Measurements from ENCODE around the gene DIAPH2.

DIAPH2 gene

DNA sequence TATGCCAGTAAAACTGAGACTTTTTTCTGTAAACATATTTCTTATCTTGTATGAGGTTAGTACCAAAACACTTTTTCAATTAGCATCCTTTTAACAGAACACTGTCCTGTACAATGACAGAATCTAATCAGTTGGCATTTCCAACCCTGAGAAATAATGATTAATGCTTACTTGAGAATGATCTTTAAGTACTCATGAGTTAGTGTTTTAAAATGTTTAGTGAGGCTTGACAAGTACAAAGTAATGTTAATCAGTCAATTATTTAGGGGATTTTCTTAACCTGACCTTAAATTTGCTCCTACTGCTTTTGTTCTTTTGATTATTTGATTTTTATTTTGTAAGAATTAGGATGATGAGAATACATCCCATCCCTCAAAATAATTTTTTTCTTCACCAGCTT lies 695.6 kb downstream of the DIAPH2 start:
- TF ChIP-seq, protein P1, sequence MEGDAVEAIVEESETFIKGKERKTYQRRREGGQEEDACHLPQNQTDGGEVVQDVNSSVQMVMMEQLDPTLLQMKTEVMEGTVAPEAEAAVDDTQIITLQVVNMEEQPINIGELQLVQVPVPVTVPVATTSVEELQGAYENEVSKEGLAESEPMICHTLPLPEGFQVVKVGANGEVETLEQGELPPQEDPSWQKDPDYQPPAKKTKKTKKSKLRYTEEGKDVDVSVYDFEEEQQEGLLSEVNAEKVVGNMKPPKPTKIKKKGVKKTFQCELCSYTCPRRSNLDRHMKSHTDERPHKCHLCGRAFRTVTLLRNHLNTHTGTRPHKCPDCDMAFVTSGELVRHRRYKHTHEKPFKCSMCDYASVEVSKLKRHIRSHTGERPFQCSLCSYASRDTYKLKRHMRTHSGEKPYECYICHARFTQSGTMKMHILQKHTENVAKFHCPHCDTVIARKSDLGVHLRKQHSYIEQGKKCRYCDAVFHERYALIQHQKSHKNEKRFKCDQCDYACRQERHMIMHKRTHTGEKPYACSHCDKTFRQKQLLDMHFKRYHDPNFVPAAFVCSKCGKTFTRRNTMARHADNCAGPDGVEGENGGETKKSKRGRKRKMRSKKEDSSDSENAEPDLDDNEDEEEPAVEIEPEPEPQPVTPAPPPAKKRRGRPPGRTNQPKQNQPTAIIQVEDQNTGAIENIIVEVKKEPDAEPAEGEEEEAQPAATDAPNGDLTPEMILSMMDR (IDR thresholded peaks at IDR 0.05; ENCODE audit: low read depth, low read length) = no peak
- TF ChIP-seq, protein P2, sequence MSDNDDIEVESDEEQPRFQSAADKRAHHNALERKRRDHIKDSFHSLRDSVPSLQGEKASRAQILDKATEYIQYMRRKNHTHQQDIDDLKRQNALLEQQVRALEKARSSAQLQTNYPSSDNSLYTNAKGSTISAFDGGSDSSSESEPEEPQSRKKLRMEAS (IDR thresholded peaks at IDR 0.05; ENCODE audit: low read depth, low read length) = no peak
- no peak for TF ChIP-seq MYC (IDR thresholded peaks at IDR 0.05; ENCODE audit: low read depth, low read length)
- TF ChIP-seq POLR2A (IDR thresholded peaks at IDR 0.05; ENCODE audit: extremely low read depth, insufficient read length) = no peak

DNA sequence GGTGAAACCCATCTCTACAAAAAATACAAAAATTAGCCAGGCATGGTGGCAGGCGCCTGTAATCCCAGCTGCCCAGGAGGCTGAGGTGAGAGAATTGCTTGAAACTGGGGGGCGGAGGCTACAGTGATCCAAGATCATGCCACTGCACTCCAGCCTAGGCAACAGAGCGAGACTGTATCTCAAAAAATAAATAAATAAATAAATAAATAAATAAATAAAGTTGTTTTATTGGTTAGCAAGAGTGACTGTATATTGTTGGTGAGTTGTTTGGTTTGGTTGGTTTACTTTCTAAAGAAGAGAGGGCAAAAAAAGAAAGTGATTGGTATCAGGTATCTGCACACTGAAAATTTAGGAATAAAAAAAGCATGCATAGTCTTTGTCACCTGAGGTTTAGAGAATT lies 700.0 kb downstream of the DIAPH2 start:
- TF ChIP-seq MYC (IDR thresholded peaks at IDR 0.05; ENCODE audit: low read depth, low read length) (no peak), POLR2A (IDR thresholded peaks at IDR 0.05; ENCODE audit: extremely low read depth, insufficient read length) (no peak)
- TF ChIP-seq, protein P1 (IDR thresholded peaks at IDR 0.05; ENCODE audit: low read depth, low read length) = no peak
- TF ChIP-seq, protein P2 (IDR thresholded peaks at IDR 0.05; ENCODE audit: low read depth, low read length) = no peak
- no peak for DNase-seq (ENCODE audit: low read depth)
- no peak overlapping the region for H3K4me3 ChIP-seq (ENCODE audit: low read depth, low read length)

More for the DNA sequence above, 695.6 kb downstream of the DIAPH2 start:
- H3K4me3 ChIP-seq (ENCODE audit: low read depth, low read length) = no peak overlapping the region
- no peak for DNase-seq (ENCODE audit: low read depth)

DNA sequence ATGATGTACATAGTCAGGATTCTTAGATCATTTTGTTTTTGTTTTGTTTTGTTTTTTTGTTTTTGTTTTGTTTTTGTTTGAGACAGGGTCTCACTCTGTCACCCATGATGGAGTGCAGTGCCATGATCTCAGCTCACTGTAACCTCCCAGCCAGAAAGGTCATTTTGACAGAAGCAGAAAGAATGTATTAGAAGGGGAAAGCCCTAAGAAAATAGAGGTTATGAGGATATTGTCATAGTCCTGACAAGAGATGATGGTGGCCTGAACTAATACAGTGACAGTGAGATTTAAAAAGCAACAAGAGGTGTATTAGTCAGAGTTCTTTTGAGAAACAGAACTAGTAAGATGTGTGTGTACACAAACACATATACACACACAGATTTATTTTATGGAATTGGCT lies 702.4 kb downstream of the DIAPH2 start:
- no peak overlapping the region for H3K4me3 ChIP-seq (ENCODE audit: low read depth, low read length)
- TF ChIP-seq, protein P1 (IDR thresholded peaks at IDR 0.05; ENCODE audit: low read depth, low read length) = no peak
- no peak for TF ChIP-seq POLR2A (IDR thresholded peaks at IDR 0.05; ENCODE audit: extremely low read depth, insufficient read length)
- no peak for TF ChIP-seq MYC (IDR thresholded peaks at IDR 0.05; ENCODE audit: low read depth, low read length)
- TF ChIP-seq, protein P2 (IDR thresholded peaks at IDR 0.05; ENCODE audit: low read depth, low read length) = no peak
- DNase-seq (ENCODE audit: low read depth) = no peak

DNA sequence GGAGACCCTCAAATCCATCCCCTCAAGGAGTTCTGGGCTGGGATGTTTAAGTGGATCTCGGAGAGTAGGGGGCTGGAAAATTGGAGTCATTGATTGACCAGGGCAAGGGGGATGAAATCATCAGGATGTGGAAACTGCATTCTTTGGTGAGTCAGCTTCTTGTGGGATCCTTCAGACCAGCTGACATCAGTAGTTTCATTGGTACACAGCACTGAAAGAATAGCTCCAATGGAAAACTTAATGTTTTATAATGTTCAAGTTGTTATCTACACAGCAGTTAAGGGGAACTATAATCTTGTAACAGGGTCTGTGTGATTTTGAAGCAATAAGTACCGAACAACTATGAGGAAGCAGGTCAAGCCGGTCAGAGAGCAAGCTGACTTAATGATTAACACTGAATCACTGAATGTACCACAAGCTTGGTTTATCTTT lies 705.1 kb downstream of the DIAPH2 start:
- peak; percentile 13 for DNase-seq (ENCODE audit: low read depth)
- TF ChIP-seq, protein P1 (IDR thresholded peaks at IDR 0.05; ENCODE audit: low read depth, low read length) = no peak
- no peak for TF ChIP-seq MYC (IDR thresholded peaks at IDR 0.05; ENCODE audit: low read depth, low read length)
- TF ChIP-seq, protein P2 (IDR thresholded peaks at IDR 0.05; ENCODE audit: low read depth, low read length) = no peak
- TF ChIP-seq POLR2A (IDR thresholded peaks at IDR 0.05; ENCODE audit: extremely low read depth, insufficient read length) = no peak

DNA sequence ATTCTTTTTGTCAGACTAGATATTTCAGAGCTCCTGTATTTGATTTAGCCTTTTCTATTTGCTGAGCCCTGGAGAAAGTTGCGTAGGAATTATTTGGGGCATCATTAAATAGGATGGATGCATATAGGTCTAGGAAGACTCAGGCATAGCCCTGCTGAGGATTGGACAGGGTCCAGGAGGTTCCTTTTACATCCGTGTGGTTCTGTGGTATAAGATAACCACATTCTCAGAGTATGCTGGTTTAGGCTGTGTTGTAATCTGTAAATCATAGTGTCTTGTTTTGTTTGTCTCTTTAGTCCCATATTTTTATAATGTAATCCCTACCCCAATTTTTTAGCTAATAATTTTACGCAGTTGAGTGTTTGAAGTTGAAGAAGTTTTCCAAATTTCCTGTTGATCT lies 712.7 kb downstream of the DIAPH2 start:
- no peak overlapping the region for H3K4me3 ChIP-seq (ENCODE audit: low read depth, low read length)
- no peak for DNase-seq (ENCODE audit: low read depth)
- TF ChIP-seq POLR2A (IDR thresholded peaks at IDR 0.05; ENCODE audit: extremely low read depth, insufficient read length) (no peak), MYC (IDR thresholded peaks at IDR 0.05; ENCODE audit: low read depth, low read length) (no peak)
- TF ChIP-seq, protein P1 (IDR thresholded peaks at IDR 0.05; ENCODE audit: low read depth, low read length) = no peak
- TF ChIP-seq, protein P2 (IDR thresholded peaks at IDR 0.05; ENCODE audit: low read depth, low read length) = no peak

More for the DNA sequence above, 705.1 kb downstream of the DIAPH2 start:
- H3K4me3 ChIP-seq (ENCODE audit: low read depth, low read length) = no peak overlapping the region

All from NB4 (cell line).